ENCODE results near the gene SRM. TPM values are rescaled to one million over a fixed set of nuclear protein-coding genes. Genes with fewer than 3 reads are reported as not detected.

The SRM gene
- total and polyA plus RNA-seq, 2 of the 13 experiments (the other 11 are each of a cell fraction or from before 2014, with no cell fraction given) = 27.9 to 31.8 TPM

DNA sequence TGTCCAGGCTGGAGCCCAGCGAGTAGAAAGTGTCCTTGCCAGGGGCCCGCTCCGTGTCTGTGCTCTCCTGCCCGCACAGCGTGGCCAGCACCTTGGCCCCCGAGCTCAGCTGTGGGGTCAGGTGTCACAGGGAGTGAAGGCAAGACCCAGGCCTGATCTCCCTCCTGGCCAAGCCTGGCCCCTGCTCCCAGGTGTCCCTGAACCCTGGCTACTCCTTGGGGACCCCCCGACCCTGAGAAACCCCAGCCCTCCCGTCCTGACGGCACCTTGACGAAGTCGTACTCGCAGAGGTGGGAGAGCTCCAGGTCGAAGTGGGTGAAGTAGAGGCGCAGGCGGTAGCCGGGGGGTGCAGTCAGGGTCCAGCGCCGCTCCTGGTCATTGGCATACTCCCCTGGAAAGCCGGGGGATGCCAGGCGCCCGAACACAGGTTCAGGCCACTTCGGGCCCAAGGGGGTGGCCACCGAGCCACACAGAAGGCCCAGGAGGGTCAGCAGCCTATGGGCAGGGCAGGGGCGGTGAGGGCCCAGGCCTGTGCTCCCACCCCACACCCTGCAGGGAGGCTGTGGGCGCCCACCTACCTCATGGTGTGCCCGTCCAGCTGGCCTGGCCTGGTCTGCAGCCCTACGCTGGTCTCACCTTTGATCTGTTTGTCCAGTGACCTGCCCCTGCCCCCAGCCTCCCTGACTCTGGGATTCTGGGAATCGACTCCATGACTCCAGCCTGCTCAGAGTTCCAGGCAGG lies 13.0 kb downstream of the SRM start, which contains the start of gene MASP2 (continued):
- TF ChIP-seq E2F5 (CRISPR knock-in tag; conservative IDR thresholded peaks at IDR 0.05) = no peak
- TF ChIP-seq GLI4 (CRISPR knock-in tag; IDR thresholded peaks at IDR 0.05; ENCODE audit: borderline replicate concordance) = peak; percentile 69; the same call in 1 of the 2 replicates
- TF ChIP-seq SPEN (CRISPR knock-in tag; IDR thresholded peaks at IDR 0.05; ENCODE audit: low read depth) = peak; percentile 75
- TF ChIP-seq THAP11 (CRISPR knock-in tag; IDR thresholded peaks at IDR 0.05) = 0 out of 2 replicates have a peak, but pooled peaks have one; percentile 44
- TF ChIP-seq, protein P1, sequence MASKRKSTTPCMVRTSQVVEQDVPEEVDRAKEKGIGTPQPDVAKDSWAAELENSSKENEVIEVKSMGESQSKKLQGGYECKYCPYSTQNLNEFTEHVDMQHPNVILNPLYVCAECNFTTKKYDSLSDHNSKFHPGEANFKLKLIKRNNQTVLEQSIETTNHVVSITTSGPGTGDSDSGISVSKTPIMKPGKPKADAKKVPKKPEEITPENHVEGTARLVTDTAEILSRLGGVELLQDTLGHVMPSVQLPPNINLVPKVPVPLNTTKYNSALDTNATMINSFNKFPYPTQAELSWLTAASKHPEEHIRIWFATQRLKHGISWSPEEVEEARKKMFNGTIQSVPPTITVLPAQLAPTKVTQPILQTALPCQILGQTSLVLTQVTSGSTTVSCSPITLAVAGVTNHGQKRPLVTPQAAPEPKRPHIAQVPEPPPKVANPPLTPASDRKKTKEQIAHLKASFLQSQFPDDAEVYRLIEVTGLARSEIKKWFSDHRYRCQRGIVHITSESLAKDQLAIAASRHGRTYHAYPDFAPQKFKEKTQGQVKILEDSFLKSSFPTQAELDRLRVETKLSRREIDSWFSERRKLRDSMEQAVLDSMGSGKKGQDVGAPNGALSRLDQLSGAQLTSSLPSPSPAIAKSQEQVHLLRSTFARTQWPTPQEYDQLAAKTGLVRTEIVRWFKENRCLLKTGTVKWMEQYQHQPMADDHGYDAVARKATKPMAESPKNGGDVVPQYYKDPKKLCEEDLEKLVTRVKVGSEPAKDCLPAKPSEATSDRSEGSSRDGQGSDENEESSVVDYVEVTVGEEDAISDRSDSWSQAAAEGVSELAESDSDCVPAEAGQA (IDR thresholded peaks at IDR 0.05; ENCODE audit: low read depth) = no peak
- TF ChIP-seq, protein P1 (CRISPR knock-in tag; IDR thresholded peaks at IDR 0.05; ENCODE audit: borderline replicate concordance) = no peak
- 0 out of 2 replicates have a peak, but pooled peaks have one; percentile 14 for TF ChIP-seq ZNF563 (CRISPR knock-in tag; IDR thresholded peaks at IDR 0.05)
- no peak for TF ChIP-seq GATA4 (IDR thresholded peaks at IDR 0.05; ENCODE audit: borderline replicate concordance, low read depth)
- no peak for TF ChIP-seq MAFF (IDR thresholded peaks at IDR 0.05; ENCODE audit: low read depth, low read length)
- TF ChIP-seq HNRNPK (IDR thresholded peaks at IDR 0.05; ENCODE audit: low read depth, low read length, poor library complexity, severe bottlenecking) = no peak
- TF ChIP-seq ZNF646 (CRISPR knock-in tag; IDR thresholded peaks at IDR 0.05) = no peak
- TF ChIP-seq XRCC5 (optimal IDR thresholded peaks at IDR 0.05; ENCODE audit: low read length) = no peak
- no peak for TF ChIP-seq ZNF225 (CRISPR knock-in tag; IDR thresholded peaks at IDR 0.05)
- no peak for TF ChIP-seq JARID2 (CRISPR knock-in tag; IDR thresholded peaks at IDR 0.05; ENCODE audit: insufficient replicate concordance)
- TF ChIP-seq NR3C1 (CRISPR knock-in tag; IDR thresholded peaks at IDR 0.05) = no peak
- no peak for TF ChIP-seq TARDBP (CRISPR knock-in tag; IDR thresholded peaks at IDR 0.05)
